ENCODE data around the gene ANKRD53. TPM values are rescaled to one million over a fixed set of nuclear protein-coding genes. Genes with fewer than 3 reads are reported as not detected.
A peak's percentile ranks its signal among the peaks of the same experiment; 100 is the strongest.

The ANKRD53 gene
- polyA plus RNA-seq, 1 donor: 2.3 TPM

GRCh38 chr2:70960833-70961647 is 17.4 kb upstream of the ANKRD53 start:
- DNase-seq: no peak
- H3K4me1 ChIP-seq (ENCODE audit: control insufficient read depth, insufficient read depth, low read length): peaks cover 8% of the 10 kb centered on the region
- H3K9me3 ChIP-seq (ENCODE audit: control insufficient read depth, low read depth, low read length): no peaks in the 10 kb centered on the region
- H3K4me3 ChIP-seq (ENCODE audit: low read length): no peak overlapping the region
- no peak overlapping the region for H3K27ac ChIP-seq (ENCODE audit: low read length)
- no peaks in the 10 kb centered on the region for H3K36me3 ChIP-seq (ENCODE audit: control insufficient read depth, insufficient read depth, low read length)
- peaks cover 45% of the 10 kb centered on the region for H3K27me3 ChIP-seq (ENCODE audit: control insufficient read depth, insufficient read depth, low read length)
- no CpG with 5 or more reads among the region's 14 CpGs for WGBS (ENCODE audit: insufficient coverage, low lambda C conversion rate)

GRCh38 chr2:70961648-70961994 is 16.8 kb upstream of the ANKRD53 start:
- H3K36me3 ChIP-seq (ENCODE audit: control insufficient read depth, insufficient read depth, low read length): no peaks in the 10 kb centered on the region
- H3K4me1 ChIP-seq (ENCODE audit: control insufficient read depth, insufficient read depth, low read length): peaks cover 8% of the 10 kb centered on the region
- H3K4me3 ChIP-seq (ENCODE audit: low read length): no peak overlapping the region
- peaks cover 47% of the 10 kb centered on the region for H3K27me3 ChIP-seq (ENCODE audit: control insufficient read depth, insufficient read depth, low read length)
- H3K27ac ChIP-seq (ENCODE audit: low read length): no peak overlapping the region
- DNase-seq: no peak
- WGBS (ENCODE audit: insufficient coverage, low lambda C conversion rate): no CpG with 5 or more reads among the region's 4 CpGs
- H3K9me3 ChIP-seq (ENCODE audit: control insufficient read depth, low read depth, low read length): no peaks in the 10 kb centered on the region

- H3K4me3 ChIP-seq (ENCODE audit: low read length): no peak overlapping the region
- peaks cover 54% of the 10 kb centered on the region for H3K27me3 ChIP-seq (ENCODE audit: control insufficient read depth, insufficient read depth, low read length)
- DNase-seq: no peak
- WGBS (ENCODE audit: insufficient coverage, low lambda C conversion rate): no CpG with 5 or more reads among the region's 12 CpGs
- H3K36me3 ChIP-seq (ENCODE audit: control insufficient read depth, insufficient read depth, low read length): no peaks in the 10 kb centered on the region
- H3K27ac ChIP-seq (ENCODE audit: low read length): no peak overlapping the region
- H3K4me1 ChIP-seq (ENCODE audit: control insufficient read depth, insufficient read depth, low read length): peaks cover 6% of the 10 kb centered on the region
- no peaks in the 10 kb centered on the region for H3K9me3 ChIP-seq (ENCODE audit: control insufficient read depth, low read depth, low read length)
Measured at GRCh38 chr2:70962211-70962884, 16.1 kb upstream of the ANKRD53 start.

GRCh38 chr2:70962885-70963878 is 15.2 kb upstream of the ANKRD53 start:
- Histone ChIP-seq H3K27me3 (ENCODE audit: control insufficient read depth, insufficient read depth, low read length) (peaks cover 54% of the 10 kb centered on the region), H3K9me3 (ENCODE audit: control insufficient read depth, low read depth, low read length) (no peaks in the 10 kb centered on the region), H3K4me1 (ENCODE audit: control insufficient read depth, insufficient read depth, low read length) (no peaks in the 10 kb centered on the region), H3K36me3 (ENCODE audit: control insufficient read depth, insufficient read depth, low read length) (no peaks in the 10 kb centered on the region), H3K27ac (ENCODE audit: low read length) (no peak overlapping the region), H3K4me3 (ENCODE audit: low read length) (no peak overlapping the region)
- WGBS (ENCODE audit: insufficient coverage, low lambda C conversion rate): 60% methylated on average over 1 of the region's 18 CpGs
- DNase-seq: no peak

- Histone ChIP-seq H3K4me3 (ENCODE audit: low read length) (no peak overlapping the region), H3K36me3 (ENCODE audit: control insufficient read depth, insufficient read depth, low read length) (no peaks in the 10 kb centered on the region), H3K4me1 (ENCODE audit: control insufficient read depth, insufficient read depth, low read length) (no peaks in the 10 kb centered on the region), H3K27me3 (ENCODE audit: control insufficient read depth, insufficient read depth, low read length) (peaks cover 52% of the 10 kb centered on the region), H3K27ac (ENCODE audit: low read length) (no peak overlapping the region), H3K9me3 (ENCODE audit: control insufficient read depth, low read depth, low read length) (no peaks in the 10 kb centered on the region)
- no peak for DNase-seq
- 80% methylated on average over 2 of the region's 4 CpGs for WGBS (ENCODE audit: insufficient coverage, low lambda C conversion rate)
Measured at GRCh38 chr2:70964133-70964532, 14.3 kb upstream of the ANKRD53 start.

- no peak overlapping the region for H3K27ac ChIP-seq (ENCODE audit: low read length)
- no peaks in the 10 kb centered on the region for H3K4me1 ChIP-seq (ENCODE audit: control insufficient read depth, insufficient read depth, low read length)
- no peaks in the 10 kb centered on the region for H3K9me3 ChIP-seq (ENCODE audit: control insufficient read depth, low read depth, low read length)
- DNase-seq: peak; percentile 42 to 67
- 0% methylated on average over 7 of the region's 59 CpGs for WGBS (ENCODE audit: insufficient coverage, low lambda C conversion rate)
- H3K4me3 ChIP-seq (ENCODE audit: low read length): peak overlapping the region; percentile 27
- H3K36me3 ChIP-seq (ENCODE audit: control insufficient read depth, insufficient read depth, low read length): no peaks in the 10 kb centered on the region
- H3K27me3 ChIP-seq (ENCODE audit: control insufficient read depth, insufficient read depth, low read length): peaks cover 51% of the 10 kb centered on the region
Measured at GRCh38 chr2:70964596-70965386, 13.6 kb upstream of the ANKRD53 start.

GRCh38 chr2:70965506-70965905 is 12.9 kb upstream of the ANKRD53 start:
- peaks cover 51% of the 10 kb centered on the region for H3K27me3 ChIP-seq (ENCODE audit: control insufficient read depth, insufficient read depth, low read length)
- DNase-seq: no peak
- 0% methylated on average over 1 of the region's 14 CpGs for WGBS (ENCODE audit: insufficient coverage, low lambda C conversion rate)
- no peak overlapping the region for H3K4me3 ChIP-seq (ENCODE audit: low read length)
- H3K27ac ChIP-seq (ENCODE audit: low read length): no peak overlapping the region
- H3K9me3 ChIP-seq (ENCODE audit: control insufficient read depth, low read depth, low read length): no peaks in the 10 kb centered on the region
- no peaks in the 10 kb centered on the region for H3K36me3 ChIP-seq (ENCODE audit: control insufficient read depth, insufficient read depth, low read length)
- no peaks in the 10 kb centered on the region for H3K4me1 ChIP-seq (ENCODE audit: control insufficient read depth, insufficient read depth, low read length)

- no peak for DNase-seq
- no peak overlapping the region for H3K4me3 ChIP-seq (ENCODE audit: low read length)
- no CpG with 5 or more reads among the region's 4 CpGs for WGBS (ENCODE audit: insufficient coverage, low lambda C conversion rate)
- H3K9me3 ChIP-seq (ENCODE audit: control insufficient read depth, low read depth, low read length): no peaks in the 10 kb centered on the region
- no peaks in the 10 kb centered on the region for H3K4me1 ChIP-seq (ENCODE audit: control insufficient read depth, insufficient read depth, low read length)
- H3K27me3 ChIP-seq (ENCODE audit: control insufficient read depth, insufficient read depth, low read length): peaks cover 51% of the 10 kb centered on the region
- H3K27ac ChIP-seq (ENCODE audit: low read length): no peak overlapping the region
- no peaks in the 10 kb centered on the region for H3K36me3 ChIP-seq (ENCODE audit: control insufficient read depth, insufficient read depth, low read length)
Measured at GRCh38 chr2:70966681-70967080, 11.7 kb upstream of the ANKRD53 start.

- no CpG with 5 or more reads among the region's 4 CpGs for WGBS (ENCODE audit: insufficient coverage, low lambda C conversion rate)
- Histone ChIP-seq H3K4me1 (ENCODE audit: control insufficient read depth, insufficient read depth, low read length) (no peaks in the 10 kb centered on the region), H3K36me3 (ENCODE audit: control insufficient read depth, insufficient read depth, low read length) (no peaks in the 10 kb centered on the region), H3K4me3 (ENCODE audit: low read length) (no peak overlapping the region), H3K27me3 (ENCODE audit: control insufficient read depth, insufficient read depth, low read length) (peaks cover 47% of the 10 kb centered on the region), H3K9me3 (ENCODE audit: control insufficient read depth, low read depth, low read length) (no peaks in the 10 kb centered on the region), H3K27ac (ENCODE audit: low read length) (no peak overlapping the region)
- DNase-seq: no peak
Measured at GRCh38 chr2:70967189-70967588, 11.2 kb upstream of the ANKRD53 start.

All from large intestine (tissue), 3 donors.